ENCODE measurements around the gene TOR1AIP1.

TOR1AIP1 gene

GRCh38 chr1:179857009-179857408, 25.1 kb upstream of the TOR1AIP1 start:
- no peak for TF ChIP-seq SP7 (tag by site-specific recombination; IDR thresholded peaks at IDR 0.05)
- no peak for TF ChIP-seq ZFP37 (tag by site-specific recombination; IDR thresholded peaks at IDR 0.05)
- TF ChIP-seq KLF16 (tag by site-specific recombination; IDR thresholded peaks at IDR 0.05): no peak
- TF ChIP-seq ZNF76 (tag by site-specific recombination; IDR thresholded peaks at IDR 0.05; ENCODE audit: borderline replicate concordance, low read depth): no peak
- no peak for TF ChIP-seq ZNF202 (tag by site-specific recombination; IDR thresholded peaks at IDR 0.05; ENCODE audit: borderline replicate concordance)
- no peak for TF ChIP-seq GLIS2 (tag by site-specific recombination; IDR thresholded peaks at IDR 0.05)
- no peak for TF ChIP-seq ZNF791 (tag by site-specific recombination; IDR thresholded peaks at IDR 0.05)
- no peak for TF ChIP-seq CTCF (tag by site-specific recombination; IDR thresholded peaks at IDR 0.05)
- TF ChIP-seq, protein P1, sequence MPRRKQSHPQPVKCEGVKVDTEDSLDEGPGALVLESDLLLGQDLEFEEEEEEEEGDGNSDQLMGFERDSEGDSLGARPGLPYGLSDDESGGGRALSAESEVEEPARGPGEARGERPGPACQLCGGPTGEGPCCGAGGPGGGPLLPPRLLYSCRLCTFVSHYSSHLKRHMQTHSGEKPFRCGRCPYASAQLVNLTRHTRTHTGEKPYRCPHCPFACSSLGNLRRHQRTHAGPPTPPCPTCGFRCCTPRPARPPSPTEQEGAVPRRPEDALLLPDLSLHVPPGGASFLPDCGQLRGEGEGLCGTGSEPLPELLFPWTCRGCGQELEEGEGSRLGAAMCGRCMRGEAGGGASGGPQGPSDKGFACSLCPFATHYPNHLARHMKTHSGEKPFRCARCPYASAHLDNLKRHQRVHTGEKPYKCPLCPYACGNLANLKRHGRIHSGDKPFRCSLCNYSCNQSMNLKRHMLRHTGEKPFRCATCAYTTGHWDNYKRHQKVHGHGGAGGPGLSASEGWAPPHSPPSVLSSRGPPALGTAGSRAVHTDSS (tag by site-specific recombination; IDR thresholded peaks at IDR 0.05): no peak
- no peak for TF ChIP-seq ZNF571 (tag by site-specific recombination; IDR thresholded peaks at IDR 0.05)
- TF ChIP-seq GLI2 (tag by site-specific recombination; IDR thresholded peaks at IDR 0.05; ENCODE audit: borderline replicate concordance, low read depth): no peak
- TF ChIP-seq, protein P2, sequence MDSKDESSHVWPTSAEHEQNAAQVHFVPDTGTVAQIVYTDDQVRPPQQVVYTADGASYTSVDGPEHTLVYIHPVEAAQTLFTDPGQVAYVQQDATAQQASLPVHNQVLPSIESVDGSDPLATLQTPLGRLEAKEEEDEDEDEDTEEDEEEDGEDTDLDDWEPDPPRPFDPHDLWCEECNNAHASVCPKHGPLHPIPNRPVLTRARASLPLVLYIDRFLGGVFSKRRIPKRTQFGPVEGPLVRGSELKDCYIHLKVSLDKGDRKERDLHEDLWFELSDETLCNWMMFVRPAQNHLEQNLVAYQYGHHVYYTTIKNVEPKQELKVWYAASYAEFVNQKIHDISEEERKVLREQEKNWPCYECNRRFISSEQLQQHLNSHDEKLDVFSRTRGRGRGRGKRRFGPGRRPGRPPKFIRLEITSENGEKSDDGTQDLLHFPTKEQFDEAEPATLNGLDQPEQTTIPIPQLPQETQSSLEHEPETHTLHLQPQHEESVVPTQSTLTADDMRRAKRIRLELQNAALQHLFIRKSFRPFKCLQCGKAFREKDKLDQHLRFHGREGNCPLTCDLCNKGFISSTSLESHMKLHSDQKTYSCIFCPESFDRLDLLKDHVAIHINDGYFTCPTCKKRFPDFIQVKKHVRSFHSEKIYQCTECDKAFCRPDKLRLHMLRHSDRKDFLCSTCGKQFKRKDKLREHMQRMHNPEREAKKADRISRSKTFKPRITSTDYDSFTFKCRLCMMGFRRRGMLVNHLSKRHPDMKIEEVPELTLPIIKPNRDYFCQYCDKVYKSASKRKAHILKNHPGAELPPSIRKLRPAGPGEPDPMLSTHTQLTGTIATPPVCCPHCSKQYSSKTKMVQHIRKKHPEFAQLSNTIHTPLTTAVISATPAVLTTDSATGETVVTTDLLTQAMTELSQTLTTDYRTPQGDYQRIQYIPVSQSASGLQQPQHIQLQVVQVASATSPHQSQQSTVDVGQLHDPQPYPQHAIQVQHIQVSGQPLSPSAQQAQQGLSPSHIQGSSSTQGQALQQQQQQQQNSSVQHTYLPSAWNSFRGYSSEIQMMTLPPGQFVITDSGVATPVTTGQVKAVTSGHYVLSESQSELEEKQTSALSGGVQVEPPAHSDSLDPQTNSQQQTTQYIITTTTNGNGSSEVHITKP (tag by site-specific recombination; IDR thresholded peaks at IDR 0.05): no peak
- TF ChIP-seq SCRT2 (tag by site-specific recombination; IDR thresholded peaks at IDR 0.05): no peak
- no peak for TF ChIP-seq ZNF146 (tag by site-specific recombination; IDR thresholded peaks at IDR 0.05)
- TF ChIP-seq ZNF48 (tag by site-specific recombination; IDR thresholded peaks at IDR 0.05): no peak
- ChIA-PET POLR2A (no interaction called here), CTCF (no interaction called here)
- peaks cover 19 to 61% of the 10 kb centered on the region in 2 experiments for H3K36me3 ChIP-seq (ENCODE audit: control insufficient read depth in 2 of 2, insufficient read depth in 1 of 2, low read length in 2 of 2)
- H3K9me3 ChIP-seq (ENCODE audit: control insufficient read depth, insufficient read depth, low read depth, low read length): no peaks in the 10 kb centered on the region
- H3K27ac ChIP-seq (ENCODE audit: extremely low read depth, low read depth, low read length): no peak overlapping the region
- no peaks in the 10 kb centered on the region for H3K4me1 ChIP-seq (ENCODE audit: control insufficient read depth, insufficient read depth, low read length)
- no peak overlapping the region for H3K4me3 ChIP-seq (ENCODE audit: low read depth, low read length)

GRCh38 chr1:179860652-179861051, 21.4 kb upstream of the TOR1AIP1 start:
- no peak overlapping the region for H3K27ac ChIP-seq (ENCODE audit: extremely low read depth, low read depth, low read length)
- H3K4me1 ChIP-seq (ENCODE audit: control insufficient read depth, insufficient read depth, low read length): no peaks in the 10 kb centered on the region
- ChIA-PET POLR2A (no interaction called here), CTCF (interaction anchor here (0.6 to 1.0 kb wide), 4 partner anchors 51 to 330 kb away, joined by 3 to 4 read pairs (median 4); no protein-coding TSS in a partner anchor)
- H3K9me3 ChIP-seq (ENCODE audit: control insufficient read depth, insufficient read depth, low read depth, low read length): no peaks in the 10 kb centered on the region
- H3K4me3 ChIP-seq (ENCODE audit: low read depth, low read length): no peak overlapping the region
- H3K36me3 ChIP-seq (ENCODE audit: control insufficient read depth in 2 of 2, insufficient read depth in 1 of 2, low read length in 2 of 2): peaks cover 17 to 79% of the 10 kb centered on the region in 2 experiments
- TF ChIP-seq OSR2 (tag by site-specific recombination; IDR thresholded peaks at IDR 0.05) (no peak), ELK4 (IDR thresholded peaks at IDR 0.05; ENCODE audit: borderline replicate concordance, low read depth, low read length) (no peak), ZNF555 (tag by site-specific recombination; conservative IDR thresholded peaks at IDR 0.05) (no peak), HIC1 (tag by site-specific recombination; IDR thresholded peaks at IDR 0.05) (no peak), ZNF623 (tag by site-specific recombination; IDR thresholded peaks at IDR 0.05) (no peak)
- TF ChIP-seq, protein P2 (tag by site-specific recombination; IDR thresholded peaks at IDR 0.05): no peak

Data from HEK293 (cell line).